ENCODE results near the gene DCTPP1.
A peak's percentile ranks its signal among the peaks of the same experiment; 100 is the strongest.

DCTPP1 gene

GRCh38 chr16:30444231-30445148 lies 14.7 kb upstream of the DCTPP1 start:
- Histone ChIP-seq H3K4me3 (ENCODE audit: low read depth, low read length) (peak overlapping the region; percentile 82), H3K27me3 (replicated peaks) (no peaks in the 10 kb centered on the region), H3K27ac (peak overlapping the region; percentile 87), H3K36me3 (replicated peaks) (no peaks in the 10 kb centered on the region)
- in situ Hi-C loops (cut with HindIII; ENCODE audit: low pct_ligation_motif_present, low sequenced_read_pairs) = loop anchor here (25.0 kb wide), 1 partner anchor 168 kb away; the partner anchor contains the start of gene ZNF689
- DNase-seq = no peak
- TF ChIP-seq CTCF (IDR thresholded peaks at IDR 0.05; ENCODE audit: low read depth, low read length, missing control alignments) = no peak

GRCh38 chr16:30443631-30444030 lies 13.8 kb upstream of the DCTPP1 start:
- no peak for TF ChIP-seq CTCF (IDR thresholded peaks at IDR 0.05; ENCODE audit: low read depth, low read length, missing control alignments)
- no peak overlapping the region for H3K27ac ChIP-seq
- no peaks in the 10 kb centered on the region for H3K27me3 ChIP-seq (replicated peaks)
- no peak for DNase-seq
- H3K4me3 ChIP-seq (ENCODE audit: low read depth, low read length) = no peak overlapping the region
- in situ Hi-C loops (cut with HindIII; ENCODE audit: low pct_ligation_motif_present, low sequenced_read_pairs) = loop anchor here (25.0 kb wide), 1 partner anchor 169 kb away; the partner anchor contains the start of gene ZNF689
- H3K36me3 ChIP-seq (replicated peaks) = no peaks in the 10 kb centered on the region

- in situ Hi-C loops (cut with HindIII; ENCODE audit: low pct_ligation_motif_present, low sequenced_read_pairs) = loop anchor here (25.0 kb wide), 1 partner anchor 172 kb away; the partner anchor contains the start of gene ZNF689
- no peak for TF ChIP-seq CTCF (IDR thresholded peaks at IDR 0.05; ENCODE audit: low read depth, low read length, missing control alignments)
- Histone ChIP-seq H3K4me3 (ENCODE audit: low read depth, low read length) (no peak overlapping the region), H3K27ac (no peak overlapping the region), H3K27me3 (replicated peaks) (no peaks in the 10 kb centered on the region), H3K36me3 (replicated peaks) (no peaks in the 10 kb centered on the region)
- no peak for DNase-seq
Measured at GRCh38 chr16:30439720-30440348, 10.0 kb upstream of the DCTPP1 start.

GRCh38 chr16:30438835-30439234 lies 9.0 kb upstream of the DCTPP1 start:
- no peaks in the 10 kb centered on the region for H3K27me3 ChIP-seq (replicated peaks)
- H3K27ac ChIP-seq = no peak overlapping the region
- H3K36me3 ChIP-seq (replicated peaks) = no peaks in the 10 kb centered on the region
- DNase-seq = no peak
- H3K4me3 ChIP-seq (ENCODE audit: low read depth, low read length) = no peak overlapping the region
- no peak for TF ChIP-seq CTCF (IDR thresholded peaks at IDR 0.05; ENCODE audit: low read depth, low read length, missing control alignments)
- in situ Hi-C loops (cut with HindIII; ENCODE audit: low pct_ligation_motif_present, low sequenced_read_pairs) = loop anchor here (25.0 kb wide), 1 partner anchor 173 kb away; the partner anchor contains the start of gene ZNF689

- TF ChIP-seq CTCF (IDR thresholded peaks at IDR 0.05; ENCODE audit: low read depth, low read length, missing control alignments) = no peak
- H3K27me3 ChIP-seq (replicated peaks) = no peaks in the 10 kb centered on the region
- in situ Hi-C loops (cut with HindIII; ENCODE audit: low pct_ligation_motif_present, low sequenced_read_pairs) = loop anchor here (25.0 kb wide), 1 partner anchor 175 kb away; the partner anchor contains the start of gene ZNF689
- H3K4me3 ChIP-seq (ENCODE audit: low read depth, low read length) = no peak overlapping the region
- H3K27ac ChIP-seq = no peak overlapping the region
- no peak for DNase-seq
- no peaks in the 10 kb centered on the region for H3K36me3 ChIP-seq (replicated peaks)
Measured at GRCh38 chr16:30437511-30438046, 7.7 kb upstream of the DCTPP1 start.
